ENCODE data around the gene ETFDH.
"Not testable (repeated sequence)": the region's sequence is repeated elsewhere in the genome, so short reads cannot be mapped to it uniquely, and the experiment has no call there.

ETFDH gene

GRCh38 chr4:158657291-158657690 lies 14.8 kb upstream of the ETFDH start:
- Histone ChIP-seq H3K9ac (no peak overlapping the region), H3K4me1 (no peaks in the 10 kb centered on the region)

DNA sequence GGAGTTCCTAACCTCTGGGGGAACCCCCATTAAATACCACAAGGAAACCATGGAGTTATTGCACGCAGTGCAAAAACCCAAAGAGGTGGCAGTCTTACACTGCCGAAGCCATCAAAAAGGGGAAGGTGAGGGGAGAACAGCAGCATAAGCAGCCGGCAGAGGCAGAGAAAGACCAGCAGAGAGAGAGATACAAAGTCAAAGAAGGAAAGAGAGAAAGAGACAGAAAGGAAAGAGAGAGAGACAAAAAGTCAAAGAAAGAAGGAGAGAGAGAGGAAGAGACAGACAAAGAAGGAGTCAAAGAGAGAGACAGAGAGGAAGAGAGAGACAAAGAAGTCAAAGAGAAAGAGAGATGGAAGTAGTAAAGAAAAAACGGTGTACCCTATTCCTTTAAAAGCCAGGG lies 8.8 kb upstream of the ETFDH start:
- H3K27me3 ChIP-seq, H3K4me3 ChIP-seq, H3K4me1 ChIP-seq, H3K4me2 ChIP-seq, H3K27ac ChIP-seq, H4K20me1 ChIP-seq, H3K9me3 ChIP-seq, H3K9ac ChIP-seq: not testable (repeated sequence)
- H3K36me3 ChIP-seq, result peaks cover 34% of the 10 kb centered on the region

More at GRCh38 chr4:158657291-158657690, 14.8 kb upstream of the ETFDH start:
- no peaks in the 10 kb centered on the region for H3K36me3 ChIP-seq
- no peaks in the 10 kb centered on the region for H4K20me1 ChIP-seq
- H3K4me3 ChIP-seq, result no peak overlapping the region
- H3K27ac ChIP-seq, result no peak overlapping the region
- no peak overlapping the region for H3K4me2 ChIP-seq
- H3K27me3 ChIP-seq, result no peaks in the 10 kb centered on the region
- H3K9me3 ChIP-seq, result no peaks in the 10 kb centered on the region
- TF ChIP-seq Cebpa-rat (IDR thresholded peaks at IDR 0.05), result no peak

- not testable (repeated sequence) for H3K9ac ChIP-seq, H3K4me3 ChIP-seq, H3K4me2 ChIP-seq, H3K9me3 ChIP-seq, H3K27ac ChIP-seq, H3K27me3 ChIP-seq, H3K4me1 ChIP-seq
- peaks cover 35% of the 10 kb centered on the region for H3K36me3 ChIP-seq
- H4K20me1 ChIP-seq, result peaks cover 17% of the 10 kb centered on the region
These were observed 8.1 kb upstream of the ETFDH start for GRCh38 chr4:158663707-158664625.

DNA sequence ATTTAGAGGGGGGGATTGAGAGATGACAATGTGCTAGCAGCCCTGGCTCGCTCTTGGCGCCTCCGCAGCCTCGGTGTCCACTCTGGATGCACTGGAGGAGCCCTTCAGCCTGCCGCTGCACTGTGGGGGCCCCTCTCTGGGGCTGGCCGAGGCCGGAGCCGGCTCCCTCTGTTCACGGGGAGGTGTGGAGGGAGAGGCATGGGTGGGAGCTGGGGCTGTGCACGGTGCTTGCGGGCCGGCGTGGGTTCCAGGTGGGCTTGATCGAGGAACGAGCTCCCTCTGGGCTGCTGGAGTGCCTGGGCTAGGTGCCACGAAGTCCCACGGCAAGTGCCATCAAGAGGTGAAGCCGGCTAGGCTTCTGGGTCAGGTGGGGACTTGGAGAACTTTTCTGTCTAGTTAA lies 7.3 kb upstream of the ETFDH start:
- Histone ChIP-seq H3K4me3 (no peak overlapping the region), H3K9me3 (peaks cover 10% of the 10 kb centered on the region; the same call in 1 of the 2 replicates), H4K20me1 (peaks cover 25% of the 10 kb centered on the region), H3K36me3 (peaks cover 39% of the 10 kb centered on the region), H3K9ac (no peak overlapping the region), H3K4me2 (no peak overlapping the region), H3K4me1 (peaks cover 9% of the 10 kb centered on the region), H3K27me3 (no peaks in the 10 kb centered on the region), H3K27ac (no peak overlapping the region)
- TF ChIP-seq Cebpa-rat (IDR thresholded peaks at IDR 0.05), result no peak

DNA sequence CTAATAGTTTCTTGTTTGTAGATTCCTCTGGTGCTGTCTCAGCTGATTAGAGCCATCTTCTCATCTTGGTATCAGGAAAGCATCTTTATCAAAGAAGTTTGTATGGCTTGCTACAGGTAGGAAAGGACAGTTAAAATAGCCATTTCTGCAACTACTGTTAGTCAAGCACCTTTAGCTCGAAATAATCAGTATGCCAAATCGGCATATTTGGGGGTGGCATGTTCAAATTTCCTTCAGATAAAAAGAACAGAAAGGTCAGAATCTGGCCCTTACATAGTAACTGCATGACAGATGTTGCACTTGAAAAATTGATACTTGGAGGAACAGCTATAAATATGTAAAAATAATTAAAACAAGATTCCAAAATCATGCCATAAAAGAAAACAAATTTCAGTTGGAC lies 5.2 kb upstream of the ETFDH start:
- Histone ChIP-seq H3K4me3 (no peak overlapping the region), H3K27ac (no peak overlapping the region), H3K4me2 (no peak overlapping the region), H3K9ac (no peak overlapping the region), H3K9me3 (peaks cover 10% of the 10 kb centered on the region; the same call in 1 of the 2 replicates), H3K27me3 (no peaks in the 10 kb centered on the region), H3K36me3 (peaks cover 39% of the 10 kb centered on the region), H3K4me1 (peaks cover 18% of the 10 kb centered on the region), H4K20me1 (peaks cover 36% of the 10 kb centered on the region)
- TF ChIP-seq Cebpa-rat (IDR thresholded peaks at IDR 0.05), result no peak

- Histone ChIP-seq H3K9me3 (peaks cover 10% of the 10 kb centered on the region; the same call in 1 of the 2 replicates), H3K4me1 (peaks cover 21% of the 10 kb centered on the region), H3K27ac (no peak overlapping the region), H3K9ac (no peak overlapping the region), H3K4me2 (no peak overlapping the region), H3K27me3 (no peaks in the 10 kb centered on the region), H4K20me1 (peaks cover 36% of the 10 kb centered on the region), H3K4me3 (no peak overlapping the region), H3K36me3 (peaks cover 39% of the 10 kb centered on the region)
- no peak for TF ChIP-seq Cebpa-rat (IDR thresholded peaks at IDR 0.05)
These were observed 4.4 kb upstream of the ETFDH start for GRCh38 chr4:158667651-158668198.

DNA sequence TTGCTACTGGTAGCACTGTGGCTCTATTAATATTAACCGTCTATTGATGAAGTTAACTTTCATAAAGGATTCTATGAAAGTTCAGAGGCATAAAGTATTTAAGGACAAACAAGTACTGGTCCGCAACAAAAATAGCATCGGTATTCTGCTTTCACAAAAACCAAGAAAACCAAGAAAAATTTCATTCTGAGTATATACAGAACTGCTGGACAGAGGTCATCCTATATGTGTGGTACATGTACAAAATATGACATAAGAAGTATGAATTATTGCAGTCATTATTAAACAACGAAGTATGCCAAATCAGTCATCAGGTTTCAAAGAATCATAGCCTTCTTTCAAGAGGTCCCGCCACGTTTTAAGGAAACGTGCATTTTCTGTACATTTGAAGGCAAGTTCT lies 2.8 kb upstream of the ETFDH start:
- peaks cover 31% of the 10 kb centered on the region for H3K4me1 ChIP-seq
- H3K9me3 ChIP-seq, result peaks cover 10% of the 10 kb centered on the region; the same call in 1 of the 2 replicates
- no peak overlapping the region for H3K4me3 ChIP-seq
- peaks cover 37% of the 10 kb centered on the region for H3K36me3 ChIP-seq
- peaks cover 36% of the 10 kb centered on the region for H4K20me1 ChIP-seq
- TF ChIP-seq Cebpa-rat (IDR thresholded peaks at IDR 0.05), result no peak
- no peaks in the 10 kb centered on the region for H3K27me3 ChIP-seq
- H3K4me2 ChIP-seq, result peak overlapping the region; percentile 86; the same call in 1 of the 2 replicates
- H3K9ac ChIP-seq, result no peak overlapping the region
- H3K27ac ChIP-seq, result no peak overlapping the region

DNA sequence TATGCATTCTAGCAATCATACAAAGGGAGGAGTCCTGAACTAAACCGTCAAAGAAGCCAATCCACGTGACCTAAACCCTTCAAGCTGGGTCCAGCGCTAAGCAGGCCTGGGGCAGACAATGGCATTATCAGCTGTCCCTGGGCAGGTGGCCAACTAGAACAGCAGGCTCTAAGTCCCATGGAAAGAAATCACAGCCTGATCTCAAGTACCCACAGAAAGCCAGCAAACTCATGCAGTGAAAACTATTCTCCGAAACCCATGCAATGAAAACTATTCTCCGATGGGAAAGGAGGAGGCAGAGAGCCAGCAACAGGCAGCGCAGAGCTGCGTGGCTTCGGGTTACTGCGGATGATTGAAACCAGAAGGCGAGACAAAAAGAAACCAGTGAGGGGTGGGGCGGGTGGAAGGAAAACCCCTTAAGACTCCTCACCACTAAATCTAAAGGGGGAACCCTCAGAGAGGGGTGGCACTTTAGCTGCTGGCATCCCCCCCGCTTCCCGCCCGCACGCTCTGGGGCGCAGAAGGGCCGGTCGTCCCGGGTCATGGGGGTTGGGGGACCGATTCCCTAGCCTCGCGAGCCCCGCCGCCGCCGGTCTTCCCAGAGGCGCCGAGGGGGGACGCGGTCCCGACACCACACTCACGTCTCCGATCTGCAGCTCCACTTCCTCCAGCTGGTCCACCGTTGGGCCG lies 976 bp upstream of the ETFDH start:
- H3K27ac ChIP-seq, result peak overlapping the region; percentile 93
- peaks cover 19% of the 10 kb centered on the region for H3K36me3 ChIP-seq
- H3K4me2 ChIP-seq, result peak overlapping the region; percentile 86
- H3K9ac ChIP-seq, result peak overlapping the region; percentile 94
- peaks cover 36% of the 10 kb centered on the region for H4K20me1 ChIP-seq
- H3K27me3 ChIP-seq, result no peaks in the 10 kb centered on the region
- H3K4me1 ChIP-seq, result peaks cover 31% of the 10 kb centered on the region
- no peak for TF ChIP-seq Cebpa-rat (IDR thresholded peaks at IDR 0.05)
- no peaks in the 10 kb centered on the region for H3K9me3 ChIP-seq
- peak overlapping the region; percentile 94 for H3K4me3 ChIP-seq

DNA sequence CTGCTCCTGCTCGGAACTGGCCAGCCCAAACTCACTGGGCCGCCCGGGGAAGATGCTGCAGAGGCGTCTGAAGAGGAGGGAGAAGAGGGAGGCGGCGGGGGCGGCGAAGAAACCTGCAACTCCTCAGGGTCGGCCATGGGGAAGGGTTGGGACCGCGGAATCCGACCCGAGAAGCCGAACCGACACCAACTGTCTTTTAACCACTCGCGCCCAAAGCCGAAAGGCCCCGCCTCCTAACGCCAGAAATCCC lies 506 bp upstream of the ETFDH start, which contains the start of gene C4orf46:
Gene C4orf46, minus strand, starts transcription at position 223 of the 250 bp plus-strand sequence. Its CDS starts 86 bp downstream, at position 137.
- peak within 1 kb of the TSS; percentile 94 for H3K9ac ChIP-seq
- H3K4me3 ChIP-seq, result peak within 1 kb of the TSS; percentile 94
- no peak for TF ChIP-seq Cebpa-rat (IDR thresholded peaks at IDR 0.05)
- H4K20me1 ChIP-seq, result peaks cover 36% of the 10 kb centered on the region
- H3K36me3 ChIP-seq, result peaks cover 15% of the 10 kb centered on the region
- H3K27me3 ChIP-seq, result no peaks in the 10 kb centered on the region
- peak within 1 kb of the TSS; percentile 87 for H3K4me2 ChIP-seq
- H3K27ac ChIP-seq, result peak within 1 kb of the TSS; percentile 93
- H3K9me3 ChIP-seq, result no peaks in the 10 kb centered on the region
- H3K4me1 ChIP-seq, result peaks cover 31% of the 10 kb centered on the region

DNA sequence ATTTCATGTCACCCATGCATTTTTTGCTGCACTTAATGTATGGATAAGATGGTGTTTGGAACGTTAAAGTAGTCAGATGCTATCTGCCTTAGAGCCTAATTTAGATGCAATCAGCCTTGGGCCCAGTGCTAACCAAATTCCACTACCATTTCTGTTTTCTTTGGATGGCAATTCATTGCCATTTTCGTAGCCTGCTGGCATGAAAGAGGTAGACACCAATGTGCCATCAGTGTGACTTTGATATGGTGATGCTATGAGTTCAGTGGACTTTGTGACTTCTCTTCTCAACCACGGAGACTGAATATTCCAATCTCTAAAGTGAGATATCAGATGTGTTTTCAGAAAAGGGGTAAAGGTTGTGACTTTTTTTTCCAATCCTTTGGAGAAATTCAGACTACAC lies 1.5 kb downstream of the ETFDH start:
- H3K9me3 ChIP-seq, result no peaks in the 10 kb centered on the region
- no peak overlapping the region for H3K4me3 ChIP-seq
- no peaks in the 10 kb centered on the region for H3K27me3 ChIP-seq
- H3K4me1 ChIP-seq, result peaks cover 31% of the 10 kb centered on the region
- peaks cover 22% of the 10 kb centered on the region for H4K20me1 ChIP-seq
- H3K9ac ChIP-seq, result no peak overlapping the region
- TF ChIP-seq Cebpa-rat (IDR thresholded peaks at IDR 0.05), result no peak
- H3K4me2 ChIP-seq, result no peak overlapping the region
- no peak overlapping the region for H3K27ac ChIP-seq
- H3K36me3 ChIP-seq, result peaks cover 5% of the 10 kb centered on the region; the same call in 1 of the 2 replicates

All from BLaER1 (cell line).